GM19372 (cell line): ENCODE results near the gene BRI3BP.
"Not testable (repeated sequence)": the region's sequence is repeated elsewhere in the genome, so short reads cannot be mapped to it uniquely, and the experiment has no call there.

Source experiments
- ATAC-seq: cut with Tn5 transposase; IDR thresholded peaks from one replicate; pipeline ENCODE4 v1.9.1; 2021; ENCODE audit warnings: mild to moderate bottlenecking, low read depth, moderate library complexity; ENCODE audit not compliant: unreplicated experiment

Gene BRI3BP

GRCh38 chr12:125064492-125064891 lies 71.0 kb downstream of the BRI3BP start:
- no peak for ATAC-seq

DNA sequence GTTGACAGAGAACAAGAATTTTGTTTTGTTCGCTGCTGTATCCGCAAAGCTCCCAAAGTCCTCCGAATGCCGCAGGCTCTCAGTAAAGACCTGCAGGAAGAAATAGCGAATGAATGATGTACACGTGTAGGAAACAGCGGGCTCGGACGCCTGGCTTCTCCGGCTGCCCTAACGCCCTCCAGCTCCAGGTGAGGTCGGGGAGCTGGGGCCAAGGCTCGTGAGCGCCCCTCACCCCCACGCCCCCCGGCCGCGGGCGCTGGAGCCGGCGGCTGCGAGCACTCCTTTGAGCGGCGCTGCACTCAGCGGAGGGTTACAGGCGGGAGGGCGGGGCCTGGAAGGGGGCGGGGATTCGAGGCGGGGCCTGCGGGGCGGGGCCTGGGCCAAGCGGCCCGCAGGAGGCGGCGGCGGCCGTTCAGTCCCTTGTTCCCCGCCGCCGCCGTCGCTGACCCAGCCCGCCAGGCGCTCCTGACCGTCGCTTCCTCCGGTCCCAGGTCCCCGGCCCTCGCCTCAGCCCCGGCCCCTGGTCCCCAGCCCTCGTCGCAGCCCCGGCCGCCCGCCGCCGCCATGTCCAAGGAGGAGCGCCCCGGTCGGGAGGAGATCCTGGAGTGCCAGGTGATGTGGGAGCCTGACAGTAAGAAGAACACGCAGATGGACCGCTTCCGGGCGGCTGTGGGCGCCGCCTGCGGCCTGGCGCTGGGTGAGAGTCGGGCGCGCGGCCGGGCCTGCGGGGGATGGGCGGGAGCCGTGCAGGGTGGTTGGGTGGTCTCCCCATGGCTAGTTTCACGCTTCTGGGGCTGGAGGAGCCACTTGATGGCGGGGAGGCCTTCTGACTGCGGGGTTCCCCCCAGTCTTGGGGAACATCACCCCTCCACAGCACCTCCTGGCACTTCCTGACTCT lies 71.8 kb downstream of the BRI3BP start, which contains the start of gene AACS:
TSS of gene AACS (plus strand) at position 415 of the 898 bp plus-strand sequence. CDS start at position 565, 150 bp downstream.
- peak; percentile 89 for ATAC-seq

GRCh38 chr12:125065919-125066570 lies 72.6 kb downstream of the BRI3BP start:
- no peak for ATAC-seq

DNA sequence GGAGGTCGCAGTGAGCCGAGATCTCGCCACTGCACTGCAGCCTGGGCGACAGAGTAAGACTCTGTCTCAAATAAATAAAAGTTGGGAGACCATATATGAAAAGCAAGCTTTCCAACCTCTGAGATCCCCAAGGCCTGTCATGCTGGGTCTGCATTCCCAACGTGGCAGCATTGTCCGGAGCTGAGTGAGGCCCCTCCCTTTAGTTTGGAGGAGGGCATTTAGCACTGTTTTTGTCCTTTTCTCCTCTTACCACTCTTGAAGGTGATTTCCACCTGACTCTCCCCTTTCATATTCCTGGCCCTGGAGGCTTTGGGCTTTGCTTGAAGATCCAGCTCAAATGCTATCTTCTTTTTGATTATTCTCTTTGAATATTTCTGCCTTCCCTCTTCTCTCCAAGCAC lies 74.9 kb downstream of the BRI3BP start:
- no peak for ATAC-seq

GRCh38 chr12:125069616-125070015 lies 76.2 kb downstream of the BRI3BP start:
- no peak for ATAC-seq

DNA sequence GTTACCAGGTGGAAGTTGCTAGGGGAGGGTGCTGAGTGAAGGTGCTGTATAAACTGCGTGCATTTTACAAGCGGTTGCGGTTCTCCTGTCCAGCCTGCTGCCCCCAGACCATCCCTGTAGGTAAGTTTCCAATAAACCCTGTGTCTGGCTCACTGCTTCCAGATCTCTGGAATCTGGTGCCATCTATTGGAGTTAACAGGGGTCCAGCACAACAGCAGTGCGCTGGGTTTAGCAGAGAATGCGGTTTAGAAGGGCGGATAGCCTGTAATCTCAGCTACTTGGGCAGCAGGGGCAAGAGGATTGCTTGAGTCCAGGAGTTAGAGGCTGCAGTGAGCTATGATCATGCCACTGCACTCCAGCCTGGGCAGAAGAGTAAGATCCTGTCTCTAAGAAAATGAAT lies 76.7 kb downstream of the BRI3BP start:
- no peak for ATAC-seq

DNA sequence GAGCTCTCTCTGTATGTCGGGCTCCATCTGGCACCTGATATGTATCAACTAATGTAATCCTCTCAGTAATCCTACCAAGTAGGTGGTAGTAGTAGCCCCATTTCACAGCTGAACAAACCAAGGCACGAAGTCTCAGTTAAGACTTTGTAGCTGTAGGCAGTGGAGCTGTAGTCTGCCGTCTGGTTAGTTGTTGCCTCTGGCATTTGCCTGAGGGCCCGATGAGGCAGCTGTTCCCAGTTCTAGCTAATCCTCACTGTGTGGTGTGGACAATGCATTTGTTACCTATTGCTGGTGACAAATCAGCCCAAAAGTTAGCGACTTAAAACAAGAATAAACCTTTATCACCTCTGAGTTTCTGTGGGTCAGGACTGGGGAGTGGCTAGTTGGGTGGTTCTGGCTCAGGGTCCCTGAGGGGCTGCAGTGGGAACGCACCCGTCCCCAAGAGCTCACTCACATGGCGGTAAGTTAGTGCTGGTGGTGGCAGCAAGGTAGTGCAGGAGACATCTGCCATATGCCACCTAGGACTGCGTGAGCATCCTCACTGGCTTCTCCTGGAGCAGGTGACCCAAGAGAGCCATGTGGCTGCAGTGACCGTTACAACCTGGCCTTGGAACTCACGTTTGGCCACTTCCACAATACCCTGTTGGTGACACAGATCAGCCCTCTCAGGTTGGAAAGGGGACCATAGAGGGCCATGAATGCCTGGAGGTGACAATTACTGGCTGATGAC lies 77.4 kb downstream of the BRI3BP start:
- ATAC-seq = no peak

DNA sequence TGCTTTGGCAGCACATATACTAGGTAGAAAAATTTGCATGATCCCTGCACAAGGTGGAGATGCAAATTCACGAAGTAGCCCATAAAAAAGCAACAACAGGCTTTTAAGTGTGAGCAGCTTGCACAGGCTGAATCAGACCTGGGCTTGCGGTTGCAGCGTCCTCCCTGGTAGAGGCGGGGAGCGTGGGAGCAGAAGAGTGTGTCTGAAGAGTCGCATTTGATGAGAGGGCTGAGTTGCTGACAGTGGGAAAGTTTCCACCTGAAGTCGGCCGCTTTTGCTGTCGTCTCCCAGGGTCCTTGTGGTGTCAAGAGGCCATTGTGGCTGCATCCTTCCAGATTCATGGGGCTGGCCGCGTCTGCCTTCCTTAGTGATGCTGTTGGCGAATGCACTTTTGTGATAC lies 78.0 kb downstream of the BRI3BP start:
- ATAC-seq = no peak

DNA sequence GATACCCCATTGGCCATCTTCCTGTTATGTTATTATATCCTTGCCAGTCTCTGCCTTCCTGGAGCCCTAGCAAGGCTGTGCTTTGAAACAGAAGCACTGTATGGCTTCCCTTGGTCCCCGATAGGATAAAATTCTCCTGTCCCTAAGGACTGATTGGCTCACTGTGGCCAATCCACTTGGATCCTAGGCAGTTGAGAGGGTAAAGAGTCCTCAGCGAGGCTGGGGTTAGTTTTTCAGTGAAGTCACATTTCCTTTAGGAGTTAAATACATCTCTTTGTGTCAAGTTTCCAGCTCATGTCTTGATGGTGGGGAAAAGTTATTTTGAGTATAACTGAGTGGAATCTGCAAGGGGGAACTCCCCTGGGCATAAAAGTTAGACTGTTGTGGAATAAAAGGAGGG lies 79.1 kb downstream of the BRI3BP start:
- no peak for ATAC-seq

DNA sequence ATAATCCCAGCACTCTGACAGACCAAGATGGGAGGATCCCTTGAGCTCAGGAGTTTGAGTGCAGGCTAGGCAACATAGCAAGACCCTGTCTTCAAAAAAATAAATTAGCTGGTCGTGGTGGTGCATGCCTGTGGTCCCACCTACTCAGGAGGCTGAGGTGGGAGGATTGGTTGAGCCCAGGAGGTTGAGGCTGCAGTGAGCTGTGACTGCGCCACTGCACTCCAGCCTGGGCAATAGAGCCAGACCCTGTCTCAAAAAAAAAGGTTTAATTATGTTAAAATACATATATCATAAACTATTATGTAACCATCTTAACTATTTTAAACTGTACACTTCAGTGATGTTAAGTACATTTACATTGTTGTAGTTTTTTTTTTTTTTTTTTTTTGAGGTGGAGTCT lies 80.8 kb downstream of the BRI3BP start:
- not testable (repeated sequence) for ATAC-seq

DNA sequence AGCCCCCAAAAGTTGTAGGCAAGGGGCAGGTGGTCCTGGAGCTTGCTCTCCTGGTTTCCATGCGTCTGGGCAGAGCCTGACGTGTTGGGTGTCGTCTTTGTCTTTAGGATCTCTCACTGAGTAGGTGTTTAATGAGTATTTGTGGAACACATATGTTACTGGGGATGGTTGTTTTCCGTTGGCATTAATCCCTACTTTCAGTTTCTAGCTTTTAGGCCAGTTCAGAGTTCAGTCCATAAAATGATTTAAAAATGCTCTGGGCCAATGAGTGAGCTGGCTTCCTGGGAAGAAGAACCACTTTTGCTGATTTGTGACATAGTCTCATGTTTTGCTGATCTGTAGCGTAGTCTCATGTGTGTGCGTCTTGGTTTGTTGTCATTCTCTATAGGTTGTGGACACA lies 82.7 kb downstream of the BRI3BP start:
- no peak for ATAC-seq

DNA sequence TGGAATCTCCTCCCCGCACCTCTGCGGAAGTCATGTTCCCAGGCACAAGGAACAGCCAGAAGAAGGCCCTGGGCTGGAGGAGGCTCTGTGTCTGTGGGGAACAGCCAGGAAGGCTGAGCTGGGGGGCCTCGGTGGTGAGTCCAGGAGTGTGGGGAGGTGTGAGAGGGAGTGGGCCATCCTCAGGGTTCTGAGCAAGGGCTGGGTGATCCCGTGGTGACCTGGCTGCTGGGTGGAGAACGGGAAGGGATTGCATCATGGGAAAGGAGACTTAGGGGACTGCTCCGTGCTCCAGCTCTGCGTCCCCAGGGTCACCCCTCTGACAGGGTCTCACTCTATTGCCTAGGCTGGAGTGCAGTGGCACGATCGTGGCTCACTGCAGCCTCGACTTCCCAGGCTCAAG lies 85.6 kb downstream of the BRI3BP start:
- no peak for ATAC-seq

DNA sequence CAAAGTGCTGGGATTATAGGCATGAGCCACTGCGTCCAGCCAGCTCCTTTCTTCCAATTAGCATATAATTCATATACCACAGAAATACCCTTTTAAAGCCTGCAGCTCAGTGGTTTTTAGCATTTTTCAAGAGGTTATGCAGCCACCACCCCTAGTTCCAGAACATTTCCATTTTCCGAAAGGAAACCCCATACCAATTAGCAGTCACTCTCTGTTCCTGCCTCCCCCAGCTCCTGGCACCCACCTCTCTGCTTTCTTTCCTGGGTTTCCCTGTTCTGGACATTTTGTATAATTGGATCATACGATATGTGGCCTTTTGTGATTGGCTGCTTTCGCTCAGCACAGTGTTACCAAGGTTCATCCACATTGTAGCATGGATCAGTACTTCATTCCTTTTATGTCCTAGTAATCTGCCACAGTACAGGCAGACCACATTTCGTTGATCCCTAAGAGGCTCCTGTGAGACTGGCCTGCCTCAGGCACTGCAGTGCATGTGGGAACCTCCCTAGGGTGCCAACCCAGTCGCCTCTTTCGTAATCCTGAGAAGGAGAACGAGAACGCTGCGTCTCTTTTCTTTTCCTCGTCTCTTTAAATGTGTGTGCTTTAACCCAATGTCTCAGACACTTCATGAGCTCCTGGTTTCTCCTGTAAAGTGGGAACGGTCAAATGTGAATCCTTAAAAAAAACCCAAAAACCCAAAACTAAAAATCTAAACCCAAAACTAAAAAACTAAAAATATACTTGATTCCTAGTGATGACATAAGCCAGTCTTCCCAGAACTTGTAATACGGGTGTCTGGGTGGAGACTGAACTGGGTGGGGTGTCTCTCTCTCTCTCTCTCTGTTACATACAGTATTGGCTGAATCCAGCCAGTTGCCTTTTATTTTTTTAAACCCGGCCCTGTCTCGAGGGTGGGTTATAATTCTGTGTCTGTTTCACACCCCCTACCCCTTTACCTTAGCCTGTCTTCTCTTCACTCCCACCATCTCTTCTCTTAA lies 86.5 kb downstream of the BRI3BP start:
- ATAC-seq = no peak
